Activated CD4-positive, alpha-beta T cell treated with anti-CD3 and anti-CD28 coated beads, Interleukin-2, amount 10 ng/mL, durations not matched to agents 24 days and 14 days (primary cell): ENCODE measurements around the gene RFC4. TPM values are rescaled to one million over a fixed set of nuclear protein-coding genes. Genes with fewer than 3 reads are reported as not detected.
"Not testable (repeated sequence)": the region's sequence is repeated elsewhere in the genome, so short reads cannot be mapped to it uniquely, and the experiment has no call there.

Experiments used
- DNase-seq: peaks from one replicate; pipeline ENCODE4 v3.0.0; 2022
- H3K27ac Mint-ChIP-seq: one replicate; pipeline ENCODE4 v1.8.0; 2022; ENCODE audit warnings: mild to moderate bottlenecking, mixed read lengths
- H3K27me3 Mint-ChIP-seq: one replicate; pipeline ENCODE4 v1.8.0; 2022; ENCODE audit warnings: mixed read lengths
- H3K36me3 Mint-ChIP-seq: one replicate; pipeline ENCODE4 v1.8.0; 2022; ENCODE audit warnings: low read depth, mild to moderate bottlenecking, mixed read lengths
- H3K4me1 Mint-ChIP-seq: one replicate; pipeline ENCODE4 v1.8.0; 2021; ENCODE audit warnings: mixed read lengths
- H3K4me3 Mint-ChIP-seq: one replicate; pipeline ENCODE4 v1.8.0; 2022; ENCODE audit warnings: mild to moderate bottlenecking, moderate library complexity, mixed read lengths
- H3K9me3 Mint-ChIP-seq: one replicate; pipeline ENCODE4 v1.8.0; 2021; ENCODE audit warnings: mixed read lengths
- intact Hi-C: fragments of 100-400 bp; cut with micrococcal nuclease; formaldehyde crosslinking; loops from one replicate; pipeline ENCODE4 v1.15.1; 2023
- total RNA-seq: library from RNA; stranded (reverse); gene quantifications from 2 replicates; pipeline ENCODE4 v1.2.3, GENCODE V29; 2022

The RFC4 gene
- total RNA-seq, 1 donor from 2014 or later: 119 TPM

- intact Hi-C loops: no loop called here
- Mint-ChIP-seq H3K4me1 (peaks cover 15% of the 10 kb centered on the region), H3K27ac (no peak overlapping the region), H3K9me3 (no peaks in the 10 kb centered on the region), H3K4me3 (no peak overlapping the region), H3K27me3 (no peaks in the 10 kb centered on the region), H3K36me3 (no peaks in the 10 kb centered on the region)
- no peak for DNase-seq
Observed at GRCh38 chr3:186818516-186818915, 12.2 kb upstream of the RFC4 start.

DNA sequence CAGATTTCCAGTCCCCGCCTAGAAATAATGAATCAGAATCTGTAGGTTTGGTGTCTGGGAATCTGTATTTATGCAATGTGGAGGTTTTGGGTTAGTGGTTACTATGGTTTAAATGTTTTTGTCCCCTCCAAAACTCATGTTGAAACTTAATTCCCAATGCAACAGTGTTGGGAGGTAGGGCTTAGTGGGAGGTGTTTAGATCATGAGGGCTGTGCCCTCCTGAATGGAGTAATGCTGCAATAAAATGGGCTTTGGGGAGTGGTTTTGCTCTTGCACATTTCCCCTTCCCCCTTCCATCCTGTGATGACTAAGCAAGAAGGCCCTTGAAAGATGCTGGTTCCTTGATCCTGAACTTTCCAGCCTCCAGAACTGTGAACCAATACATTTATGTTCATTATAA, 9.2 kb upstream of the RFC4 start:
- DNase-seq: no peak
- no peaks in the 10 kb centered on the region for H3K9me3 Mint-ChIP-seq
- intact Hi-C loops: no loop called here

GRCh38 chr3:186814100-186814499, 7.8 kb upstream of the RFC4 start:
- H3K36me3 Mint-ChIP-seq: no peaks in the 10 kb centered on the region
- no peak overlapping the region for H3K27ac Mint-ChIP-seq
- H3K9me3 Mint-ChIP-seq: no peaks in the 10 kb centered on the region
- no peak overlapping the region for H3K4me3 Mint-ChIP-seq
- intact Hi-C loops: no loop called here
- DNase-seq: no peak
- H3K4me1 Mint-ChIP-seq: peaks cover 13% of the 10 kb centered on the region
- H3K27me3 Mint-ChIP-seq: no peaks in the 10 kb centered on the region

More for the DNA sequence above, 9.2 kb upstream of the RFC4 start:
- H3K4me3 Mint-ChIP-seq: no peak overlapping the region
- H3K4me1 Mint-ChIP-seq: peaks cover 13% of the 10 kb centered on the region
- H3K36me3 Mint-ChIP-seq: no peaks in the 10 kb centered on the region
- H3K27ac Mint-ChIP-seq: no peak overlapping the region
- H3K27me3 Mint-ChIP-seq: no peaks in the 10 kb centered on the region

GRCh38 chr3:186811313-186811712, 5.0 kb upstream of the RFC4 start:
- DNase-seq, intact Hi-C loops, H3K27ac Mint-ChIP-seq, H3K36me3 Mint-ChIP-seq, H3K27me3 Mint-ChIP-seq, H3K9me3 Mint-ChIP-seq, H3K4me3 Mint-ChIP-seq: not testable (repeated sequence)
- peaks cover 21% of the 10 kb centered on the region for H3K4me1 Mint-ChIP-seq

DNA sequence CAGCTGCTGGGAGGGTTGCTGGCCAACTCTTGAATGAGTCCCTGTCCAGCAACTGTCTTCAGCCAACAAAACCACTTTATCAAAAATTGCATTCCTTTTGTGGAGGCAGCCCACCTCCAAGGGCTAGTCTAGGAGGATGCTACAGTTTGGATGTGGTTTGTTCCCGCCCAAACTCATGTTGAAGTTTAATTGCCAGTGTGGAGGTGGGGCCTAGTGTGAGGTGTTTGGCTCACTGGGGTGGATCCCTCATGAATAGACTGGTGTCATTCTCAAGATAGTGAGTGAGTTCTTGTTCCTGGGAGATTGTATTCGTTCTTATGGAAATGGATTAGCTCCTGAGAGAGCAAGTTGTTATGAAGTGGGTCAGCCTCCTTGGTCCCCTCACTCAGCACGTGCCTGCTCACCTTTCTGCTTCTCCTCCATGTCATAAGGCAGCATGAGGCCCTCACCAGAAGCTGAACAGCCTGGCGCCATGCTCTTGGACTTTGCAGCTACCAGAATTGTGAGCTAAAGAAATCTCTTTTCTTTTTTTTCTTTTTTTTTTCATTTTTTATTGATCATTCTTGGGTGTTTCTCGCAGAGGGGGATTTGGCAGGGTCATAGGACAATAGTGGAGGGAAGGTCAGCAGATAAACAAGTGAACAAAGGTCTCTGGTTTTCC, 4.2 kb upstream of the RFC4 start:
- Mint-ChIP-seq H3K4me1 (peaks cover 15% of the 10 kb centered on the region), H3K4me3 (no peak overlapping the region), H3K36me3 (no peaks in the 10 kb centered on the region), H3K9me3 (no peaks in the 10 kb centered on the region), H3K27me3 (no peaks in the 10 kb centered on the region), H3K27ac (no peak overlapping the region)
- intact Hi-C loops: no loop called here
- no peak for DNase-seq

GRCh38 chr3:186807231-186807630, 949 bp upstream of the RFC4 start:
- H3K4me3 Mint-ChIP-seq: peak overlapping the region; percentile 93
- peak overlapping the region; percentile 91 for H3K27ac Mint-ChIP-seq
- DNase-seq: peak; percentile 63
- H3K27me3 Mint-ChIP-seq: no peaks in the 10 kb centered on the region
- intact Hi-C loops: loop anchor here (5.0 to 10.0 kb wide), 3 partner anchors 35 to 832 kb away; partner anchors contain the start of gene DNAJB11
- no peaks in the 10 kb centered on the region for H3K9me3 Mint-ChIP-seq
- H3K4me1 Mint-ChIP-seq: peaks cover 24% of the 10 kb centered on the region
- peaks cover 16% of the 10 kb centered on the region for H3K36me3 Mint-ChIP-seq

GRCh38 chr3:186803447-186803846, 2.8 kb downstream of the RFC4 start:
- not testable (repeated sequence) for H3K27me3 Mint-ChIP-seq

DNA sequence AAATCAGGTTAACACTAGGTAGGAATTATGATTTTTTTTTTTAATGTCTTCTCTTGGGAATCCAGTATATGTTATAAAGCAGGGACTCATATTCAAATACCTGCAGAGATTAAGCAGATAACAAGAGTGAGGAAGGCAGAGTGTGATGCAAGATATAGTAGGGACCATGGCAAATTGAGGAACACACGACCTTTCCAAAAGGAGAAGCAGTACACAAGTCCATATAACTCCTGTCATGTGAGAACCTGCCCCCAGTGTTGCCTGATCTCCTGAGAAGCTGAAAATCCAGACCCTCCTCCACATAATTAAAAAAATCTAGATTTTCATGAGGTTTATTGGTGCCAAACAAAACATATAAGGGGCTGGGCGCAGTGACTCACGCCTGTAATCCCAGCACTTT, 3.6 kb downstream of the RFC4 start:
- Mint-ChIP-seq H3K9me3 (no peaks in the 10 kb centered on the region), H3K4me3 (no peak overlapping the region), H3K27ac (no peak overlapping the region), H3K36me3 (peaks cover 37% of the 10 kb centered on the region), H3K4me1 (peaks cover 45% of the 10 kb centered on the region), H3K27me3 (no peaks in the 10 kb centered on the region)
- intact Hi-C loops: loop anchor here (10.0 kb wide), 1 partner anchor 828 kb away; no protein-coding TSS in a partner anchor
- no peak for DNase-seq

More at GRCh38 chr3:186803447-186803846, 2.8 kb downstream of the RFC4 start:
- Mint-ChIP-seq H3K4me1 (peaks cover 41% of the 10 kb centered on the region), H3K36me3 (peaks cover 33% of the 10 kb centered on the region)
- not testable (repeated sequence) for H3K27ac Mint-ChIP-seq, H3K4me3 Mint-ChIP-seq, DNase-seq, H3K9me3 Mint-ChIP-seq
- intact Hi-C loops: loop anchor here (10.0 kb wide), 1 partner anchor 829 kb away; no protein-coding TSS in a partner anchor

GRCh38 chr3:186800285-186800684, 6.0 kb downstream of the RFC4 start:
- peaks cover 50% of the 10 kb centered on the region for H3K36me3 Mint-ChIP-seq
- no peaks in the 10 kb centered on the region for H3K27me3 Mint-ChIP-seq
- no peak for DNase-seq
- peaks cover 35% of the 10 kb centered on the region for H3K4me1 Mint-ChIP-seq
- intact Hi-C loops: loop anchor here (10.0 kb wide), 1 partner anchor 825 kb away; no protein-coding TSS in a partner anchor
- H3K27ac Mint-ChIP-seq: peak overlapping the region; percentile 66
- H3K9me3 Mint-ChIP-seq: no peaks in the 10 kb centered on the region
- H3K4me3 Mint-ChIP-seq: peak overlapping the region; percentile 43

DNA sequence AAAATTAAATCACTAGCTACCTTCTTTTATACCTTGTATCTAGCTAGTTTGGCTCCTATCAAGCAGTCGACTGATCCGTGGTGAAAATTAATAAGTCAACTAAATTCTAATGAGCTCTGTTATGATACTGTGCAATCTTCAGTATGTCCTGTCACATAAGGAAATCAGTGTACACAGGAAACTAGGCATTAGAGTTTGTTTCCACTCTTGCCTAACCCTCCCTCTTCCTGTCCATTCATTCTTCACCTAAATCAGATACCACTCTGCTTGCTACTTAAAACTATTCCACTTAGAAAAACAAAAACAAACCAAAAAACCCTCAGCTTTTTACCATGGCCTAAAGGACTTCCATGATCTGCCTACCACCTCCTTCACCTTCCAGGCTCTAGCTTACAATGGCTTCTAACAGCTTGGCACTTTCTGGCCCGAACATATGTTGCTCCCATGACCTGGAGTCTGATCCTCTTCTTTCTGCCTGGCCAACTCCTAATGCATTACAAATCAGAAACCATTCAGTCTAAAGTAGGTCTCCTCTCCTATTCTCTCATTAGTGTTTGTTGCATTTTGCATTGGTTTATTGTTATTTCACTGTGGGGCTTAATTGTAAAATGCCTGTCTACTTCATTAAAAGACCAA, 7.9 kb downstream of the RFC4 start:
- Mint-ChIP-seq H3K4me1 (peaks cover 28% of the 10 kb centered on the region), H3K9me3 (no peaks in the 10 kb centered on the region), H3K4me3 (no peak overlapping the region), H3K27me3 (no peaks in the 10 kb centered on the region), H3K27ac (peak overlapping the region; percentile 8), H3K36me3 (peaks cover 61% of the 10 kb centered on the region)
- no peak for DNase-seq
- intact Hi-C loops: no loop called here

- no peak overlapping the region for H3K4me3 Mint-ChIP-seq
- peaks cover 80% of the 10 kb centered on the region for H3K36me3 Mint-ChIP-seq
Observed at GRCh38 chr3:186790261-186790981, 15.9 kb downstream of the RFC4 start.

DNA sequence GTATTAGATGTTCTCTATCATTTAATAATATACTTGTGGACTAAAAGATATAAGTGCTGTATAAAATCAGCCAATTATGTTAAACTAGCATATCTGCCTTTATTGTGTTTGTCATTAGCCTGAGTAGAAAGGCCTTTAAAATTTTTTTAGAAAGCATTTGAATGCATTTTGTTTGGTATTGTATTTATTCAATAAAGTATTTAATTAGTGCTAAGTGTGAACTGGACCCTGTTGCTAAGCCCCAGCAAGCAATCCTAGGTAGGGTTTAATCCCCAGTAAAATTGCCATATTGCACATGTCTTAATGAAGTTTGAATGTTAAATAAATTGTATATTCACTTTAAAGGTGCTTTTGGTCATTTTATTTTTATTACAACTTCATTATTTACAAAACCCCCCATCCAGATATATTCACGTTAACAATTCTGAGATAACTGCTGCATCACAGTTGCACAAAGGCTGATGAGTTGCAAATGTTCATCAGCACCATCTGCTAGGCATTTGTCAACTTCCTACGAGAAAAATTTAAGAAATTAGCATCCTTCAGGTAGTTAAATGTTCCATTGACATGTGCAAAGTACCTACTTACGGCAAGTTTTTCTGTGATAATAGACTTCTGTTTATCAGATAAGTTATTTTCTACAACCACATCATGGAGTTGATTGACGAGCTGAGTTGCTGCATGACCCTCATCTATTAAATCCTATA, 16.6 kb downstream of the RFC4 start:
- Mint-ChIP-seq H3K27me3 (no peaks in the 10 kb centered on the region), H3K4me3 (no peak overlapping the region), H3K4me1 (peaks cover 39% of the 10 kb centered on the region), H3K27ac (no peak overlapping the region), H3K9me3 (no peaks in the 10 kb centered on the region), H3K36me3 (peaks cover 82% of the 10 kb centered on the region)
- DNase-seq: no peak
- intact Hi-C loops: loop anchor here (10.0 kb wide), 1 partner anchor 175 kb away; the partner anchor contains the start of gene AHSG

More at GRCh38 chr3:186790261-186790981, 15.9 kb downstream of the RFC4 start:
- H3K9me3 Mint-ChIP-seq: no peaks in the 10 kb centered on the region
- intact Hi-C loops: no loop called here
- DNase-seq: no peak
- peak overlapping the region; percentile 14 for H3K27ac Mint-ChIP-seq
- no peaks in the 10 kb centered on the region for H3K27me3 Mint-ChIP-seq
- H3K4me1 Mint-ChIP-seq: peaks cover 36% of the 10 kb centered on the region
